GM23338 (cell line): ENCODE results near the gene CYP3A7. TPM values are rescaled to one million over a fixed set of nuclear protein-coding genes. Genes with fewer than 3 reads are reported as not detected.

Experiments used
- ATAC-seq: fragments of 200-7000 bp; cut with Tn5 transposase; 3 replicates; pipeline ENCODE4 v1.9.1; 2020
- DNase-seq: peaks from one replicate; pipeline ENCODE4 v3.0.0-alpha.2; 2015; ENCODE audit warnings: low spot score
- H2AFZ ChIP-seq: fragments of 200-600 bp; sonication (generic); 2 replicates; pipeline ENCODE4 v1.8.0; 2016; ENCODE audit warnings: antibody characterized with exemption, mild to moderate bottlenecking, moderate library complexity
- H3F3A ChIP-seq: fragments of 200-600 bp; sonication (generic); replicated peaks from 2 replicates; pipeline ENCODE4 v1.8.0; 2017; ENCODE audit warnings: antibody characterized with exemption, mixed run types, low read depth
- H3K27ac ChIP-seq: fragments of 200-600 bp; sonication (generic); 2 replicates; pipeline ENCODE4 v1.6.1; 2016; ENCODE audit warnings: low read depth
- H3K27me3 ChIP-seq: fragments of 200-600 bp; sonication (generic); 2 replicates; pipeline ENCODE4 v1.8.0; 2016; ENCODE audit warnings: mild to moderate bottlenecking, mixed run types, moderate library complexity; ENCODE audit not compliant: insufficient read depth
- H3K36me3 ChIP-seq: fragments of 200-600 bp; sonication (generic); 2 replicates; pipeline ENCODE4 v1.8.0; 2016; ENCODE audit warnings: mild to moderate bottlenecking; ENCODE audit not compliant: insufficient read depth
- H3K4me1 ChIP-seq: fragments of 200-600 bp; sonication (generic); 2 replicates; pipeline ENCODE4 v1.8.0; 2016; ENCODE audit warnings: mild to moderate bottlenecking, moderate library complexity; ENCODE audit not compliant: insufficient read depth
- H3K4me2 ChIP-seq: fragments of 200-600 bp; sonication (generic); 2 replicates; pipeline ENCODE4 v1.7.1; 2017; ENCODE audit warnings: mixed run types
- H3K4me3 ChIP-seq: fragments of 200-600 bp; sonication (generic); 2 replicates; pipeline ENCODE4 v1.6.1; 2016; ENCODE audit warnings: mixed run types
- H3K79me2 ChIP-seq: fragments of 200-600 bp; sonication (generic); replicated peaks from 2 replicates; pipeline ENCODE4 v1.8.0; 2017; ENCODE audit warnings: mild to moderate bottlenecking; ENCODE audit not compliant: insufficient read depth
- H3K9me2 ChIP-seq: fragments of 200-600 bp; sonication (generic); 2 replicates; pipeline ENCODE4 v1.8.0; 2017; ENCODE audit not compliant: insufficient read depth
- H4K20me1 ChIP-seq: fragments of 200-600 bp; sonication (generic); replicated peaks from 2 replicates; pipeline ENCODE4 v1.8.0; 2017; ENCODE audit warnings: mild to moderate bottlenecking; ENCODE audit not compliant: insufficient read depth
- H3K27ac Mint-ChIP-seq: 2 replicates; pipeline ENCODE4 v1.8.0; 2020; ENCODE audit warnings: inconsistent platforms, mild to moderate bottlenecking, moderate library complexity, mixed read lengths
- H3K27me3 Mint-ChIP-seq: 3 replicates; pipeline ENCODE4 v1.8.0; 2022; ENCODE audit warnings: low read depth, mild to moderate bottlenecking, moderate library complexity, mixed read lengths, inconsistent platforms; ENCODE audit not compliant: insufficient read depth, poor library complexity
- H3K36me3 Mint-ChIP-seq: 3 replicates; pipeline ENCODE4 v1.8.0; 2021; ENCODE audit warnings: low read depth, mild to moderate bottlenecking, inconsistent platforms, moderate library complexity, mixed read lengths
- H3K4me1 Mint-ChIP-seq: 3 replicates; pipeline ENCODE4 v1.8.0; 2020; ENCODE audit warnings: mild to moderate bottlenecking, inconsistent platforms, mixed read lengths
- H3K4me3 Mint-ChIP-seq: 3 replicates; pipeline ENCODE4 v1.8.0; 2021; ENCODE audit warnings: moderate library complexity, mild to moderate bottlenecking, inconsistent platforms, mixed read lengths
- H3K9me3 Mint-ChIP-seq: 3 replicates; pipeline ENCODE4 v1.8.0; 2020; ENCODE audit warnings: moderate library complexity, mild to moderate bottlenecking, inconsistent platforms, mixed read lengths
- CREB1 ChIP-seq: fragments of 250-450 bp; sonication (Bioruptor Pico); IDR thresholded peaks from 2 replicates; pipeline ENCODE4 v1.5.0; 2020; ENCODE audit warnings: low read depth, mild to moderate bottlenecking, moderate library complexity
- CTCF ChIP-seq, 2 experiments: fragments of 200-600 bp in 1 of 2; sonication (generic) in 1 of 2; conservative IDR thresholded peaks; 2 replicates each; pipeline versions ENCODE4 v1.5.1 to v1.6.1; 2016 to 2017; ENCODE audit warnings: antibody characterized with exemption in 2 of 2, low read depth in 2 of 2, mild to moderate bottlenecking in 2 of 2, moderate library complexity in 1 of 2
- ETS1 ChIP-seq: IDR thresholded peaks from 2 replicates; pipeline ENCODE4 v1.6.1; 2016; ENCODE audit warnings: antibody characterized with exemption
- EZH2 ChIP-seq: fragments of 200-600 bp; sonication (generic); IDR thresholded peaks from one replicate; pipeline ENCODE4 v1.8.0; 2017; ENCODE audit warnings: antibody characterized with exemption, mild to moderate bottlenecking, low read depth; ENCODE audit not compliant: unreplicated experiment
- EZH2phosphoT487 ChIP-seq: fragments of 200-600 bp; sonication (generic); IDR thresholded peaks from one replicate; pipeline ENCODE4 v1.8.1; 2018; ENCODE audit warnings: antibody characterized with exemption; ENCODE audit not compliant: unreplicated experiment
- JUNB ChIP-seq: IDR thresholded peaks from one replicate; pipeline ENCODE4 v1.6.1; 2016; ENCODE audit warnings: antibody characterized with exemption; ENCODE audit not compliant: unreplicated experiment
- NANOG ChIP-seq: IDR thresholded peaks from 2 replicates; pipeline ENCODE4 v1.6.1; 2016; ENCODE audit warnings: antibody characterized with exemption, borderline replicate concordance
- POLR2AphosphoS5 ChIP-seq: IDR thresholded peaks from 2 replicates; pipeline ENCODE4 v1.6.1; 2016; ENCODE audit warnings: antibody characterized with exemption, low read depth
- REST ChIP-seq: IDR thresholded peaks from one replicate; pipeline ENCODE4 v1.6.1; 2018; ENCODE audit warnings: antibody characterized with exemption; ENCODE audit not compliant: unreplicated experiment
- STAT1 ChIP-seq: IDR thresholded peaks from one replicate; pipeline ENCODE4 v1.6.1; 2016; ENCODE audit warnings: antibody characterized with exemption; ENCODE audit not compliant: unreplicated experiment
- ZNF114 ChIP-seq: fragments of 250-450 bp; sonication (Bioruptor Pico); IDR thresholded peaks from 2 replicates; pipeline ENCODE4 v1.5.0; 2020; ENCODE audit warnings: mild to moderate bottlenecking, moderate library complexity
- ZNF331 ChIP-seq: fragments of 250-450 bp; sonication (Bioruptor Pico); IDR thresholded peaks from 2 replicates; pipeline ENCODE4 v1.5.0; 2020; ENCODE audit warnings: low read depth, mild to moderate bottlenecking, moderate library complexity
- ZNF462 ChIP-seq: fragments of 250-450 bp; sonication (Bioruptor Pico); IDR thresholded peaks from 2 replicates; pipeline ENCODE4 v1.5.0; 2020; ENCODE audit warnings: mild to moderate bottlenecking, moderate library complexity
- polyA plus RNA-seq: library from polyadenylated mRNA; unstranded; fragments of >200 nt; fragmentation: Nextera tagmentation; extraction: Ambion mirVana; gene quantifications from 2 replicates; pipeline ENCODE4 v1.2.1, GENCODE V29; 2016
- total RNA-seq: library from RNA; depleted of rRNA; stranded (reverse); fragments of >200 nt; shearing (Covaris generic); gene quantifications from 2 replicates; pipeline ENCODE4 v1.2.3, GENCODE V29; 2014

The CYP3A7 gene
- total and polyA plus RNA-seq, 2 experiments from 2014 or later: 0.19 TPM; not detected in 1

- Histone ChIP-seq H3K4me3 (no peak overlapping the region), H3K4me2 (no peak overlapping the region), H3K79me2 (no peaks in the 10 kb centered on the region), H3F3A (no peaks in the 10 kb centered on the region), H4K20me1 (no peaks in the 10 kb centered on the region), H3K36me3 (no peaks in the 10 kb centered on the region), H2AFZ (no peak overlapping the region), H3K9me2 (no peaks in the 10 kb centered on the region), H3K27me3 (no peaks in the 10 kb centered on the region), H3K27ac (no peak overlapping the region), H3K4me1 (no peaks in the 10 kb centered on the region)
- H3K4me1 Mint-ChIP-seq: no peaks in the 10 kb centered on the region
- TF ChIP-seq ZNF331 (CRISPR knock-in tag) (no peak), ZNF462 (CRISPR knock-in tag) (no peak), EZH2 (no peak), REST (no peak), CREB1 (CRISPR knock-in tag) (no peak), NANOG (no peak), ZNF114 (CRISPR knock-in tag) (no peak), STAT1 (no peak), CTCF (conservative IDR thresholded peaks at IDR 0.05; ENCODE audit: low read depth in 2 of 2) (no peak), JUNB (no peak), POLR2AphosphoS5 (no peak), EZH2phosphoT487 (no peak), ETS1 (no peak)
- H3K36me3 Mint-ChIP-seq: no peaks in the 10 kb centered on the region
- H3K9me3 Mint-ChIP-seq: no peaks in the 10 kb centered on the region
- ATAC-seq (no peak), DNase-seq (no peak)
- H3K4me3 Mint-ChIP-seq: no peak overlapping the region
- H3K27me3 Mint-ChIP-seq: peaks cover 2% of the 10 kb centered on the region
- H3K27ac Mint-ChIP-seq: no peak overlapping the region
Observed at GRCh38 chr7:99766484-99767099, 31.6 kb upstream of the CYP3A7 start.
